CD4-positive, alpha-beta T cell (primary cell): ENCODE data around the gene ADAMTSL1. TPM values are rescaled to one million over a fixed set of nuclear protein-coding genes. Genes with fewer than 3 reads are reported as not detected.

Experiments
- ATAC-seq: fragments of 200-7000 bp; cut with Tn5 transposase; one replicate; pipeline ENCODE4 v1.10.0; 2022; ENCODE audit warnings: mild to moderate bottlenecking; ENCODE audit not compliant: poor library complexity
- CTCF ChIA-PET: fragments of 350-600 bp; sonication (Branson Sonifier 250); formaldehyde crosslinking; loops from one replicate; lab custom pipeline; 2021; ENCODE audit warnings: antibody characterized with exemption, inconsistent platforms; lab: Charles Lee
- POLR2A ChIA-PET: fragments of 350-600 bp; sonication (Branson Sonifier 250); formaldehyde crosslinking; loops from one replicate; lab custom pipeline; 2021; ENCODE audit warnings: antibody characterized with exemption, inconsistent platforms; lab: Charles Lee
- DNase-seq, 14 experiments: peaks; one replicate each; pipeline ENCODE4 v3.0.0-alpha.2; 2013 to 2020; ENCODE audit warnings: mixed read lengths in 2 of 14
- H3K27ac ChIP-seq, 2 donors: one replicate each; pipeline versions ENCODE4 v1.5.1 to v1.7.0; 2013; ENCODE audit warnings: low read length in 2 of 2, low read depth in 1 of 2, mild to moderate bottlenecking in 1 of 2
- H3K27me3 ChIP-seq, 2 experiments: 1 replicate in 1 of 2; 2 replicates in 1 of 2; pipeline versions ENCODE4 v1.6.1 to v1.7.0; 2013; ENCODE audit warnings: low read length in 2 of 2, control low read depth in 1 of 2, mild to moderate bottlenecking in 1 of 2, moderate library complexity in 1 of 2; ENCODE audit not compliant: insufficient read depth in 2 of 2, control insufficient read depth in 1 of 2
- H3K36me3 ChIP-seq: one replicate; pipeline ENCODE4 v1.6.1; 2013; ENCODE audit warnings: low read length, control low read depth; ENCODE audit not compliant: insufficient read depth
- H3K4me1 ChIP-seq: one replicate; pipeline ENCODE4 v1.6.1; 2013; ENCODE audit warnings: low read length, control low read depth; ENCODE audit not compliant: insufficient read depth
- H3K4me3 ChIP-seq: one replicate; pipeline ENCODE4 v1.5.1; 2013; ENCODE audit warnings: mild to moderate bottlenecking, low read length, moderate library complexity
- H3K9me3 ChIP-seq, 2 experiments: 1 replicate in 1 of 2; 2 replicates in 1 of 2; pipeline versions ENCODE4 v1.6.1 to v1.7.0; 2013; ENCODE audit warnings: low read length in 2 of 2, mild to moderate bottlenecking in 2 of 2, control low read depth in 1 of 2, moderate library complexity in 1 of 2; ENCODE audit not compliant: control insufficient read depth in 1 of 2, insufficient read depth in 1 of 2
- H3K27ac Mint-ChIP-seq: one replicate; pipeline ENCODE4 v1.8.0; 2020; ENCODE audit warnings: mixed read lengths
- H3K27me3 Mint-ChIP-seq: one replicate; pipeline ENCODE4 v1.8.0; 2021; ENCODE audit warnings: mixed read lengths
- H3K36me3 Mint-ChIP-seq: one replicate; pipeline ENCODE4 v1.8.0; 2021; ENCODE audit warnings: low read depth, mixed read lengths
- H3K4me1 Mint-ChIP-seq: one replicate; pipeline ENCODE4 v1.8.0; 2021; ENCODE audit warnings: low read depth, mixed read lengths
- H3K4me3 Mint-ChIP-seq: one replicate; pipeline ENCODE4 v1.8.0; 2020; ENCODE audit warnings: mild to moderate bottlenecking, mixed read lengths
- H3K9me3 Mint-ChIP-seq: one replicate; pipeline ENCODE4 v1.8.0; 2020; ENCODE audit warnings: mixed read lengths
- CTCF ChIP-seq: fragments of 200-600 bp; IDR thresholded peaks from one replicate; pipeline ENCODE4 v1.8.0; 2022; ENCODE audit warnings: antibody characterized with exemption, mild to moderate bottlenecking
- intact Hi-C, 2 experiments: fragments of 100-400 bp; cut with DNase I in 1 of 2; cut with micrococcal nuclease in 1 of 2; formaldehyde crosslinking; loops; one replicate each; pipeline versions ENCODE4 v1.15.1 to v1.9.0; 2023 to 2025; cut with DNase I, micrococcal nuclease
- total RNA-seq, 174 experiments: library from RNA in 2 of 174; stranded (reverse) in 2 of 174; gene quantifications; one replicate each; pipeline ENCODE4 v1.2.3 and lab custom pipeline; 2021 to 2026

The ADAMTSL1 gene
- total RNA-seq, 2 experiments from 2014 or later: not detected

- CTCF ChIA-PET: no interaction called here
These were observed 4.8 kb downstream of the ADAMTSL1 start for GRCh38 chr9:18478501-18479361.

GRCh38 chr9:18479405-18479804, 5.5 kb downstream of the ADAMTSL1 start:
- H3K27me3 ChIP-seq: peaks cover 0 to 5% of the 10 kb centered on the region in 2 experiments
- H3K4me1 ChIP-seq: no peaks in the 10 kb centered on the region
- ChIA-PET POLR2A (no interaction called here), CTCF (no interaction called here)
- TF ChIP-seq CTCF: no peak
- Mint-ChIP-seq H3K27me3 (peaks cover 19% of the 10 kb centered on the region), H3K4me3 (no peak overlapping the region), H3K4me1 (no peaks in the 10 kb centered on the region), H3K9me3 (no peaks in the 10 kb centered on the region), H3K36me3 (no peaks in the 10 kb centered on the region), H3K27ac (no peak overlapping the region)
- no peak overlapping the region for H3K27ac ChIP-seq
- no peak overlapping the region for H3K4me3 ChIP-seq
- DNase-seq (no peak), ATAC-seq (no peak)
- H3K36me3 ChIP-seq: no peaks in the 10 kb centered on the region
- no peaks in the 10 kb centered on the region for H3K9me3 ChIP-seq
- intact Hi-C loops: loop anchor here in 1 of 2 experiments (10.0 kb wide), 1 partner anchor 55 kb away; no protein-coding TSS in a partner anchor

More at GRCh38 chr9:18478501-18479361, 4.8 kb downstream of the ADAMTSL1 start:
- no peaks in the 10 kb centered on the region for H3K36me3 Mint-ChIP-seq
- no peaks in the 10 kb centered on the region for H3K9me3 ChIP-seq
- no peak overlapping the region for H3K4me3 Mint-ChIP-seq
- intact Hi-C loops: loop anchor here in 1 of 2 experiments (10.0 kb wide), 1 partner anchor 56 kb away; no protein-coding TSS in a partner anchor
- H3K4me3 ChIP-seq: no peak overlapping the region
- H3K9me3 Mint-ChIP-seq: no peaks in the 10 kb centered on the region
- no peak overlapping the region for H3K27ac Mint-ChIP-seq
- DNase-seq (no peak), ATAC-seq (no peak)
- H3K27me3 ChIP-seq: peaks cover 0 to 5% of the 10 kb centered on the region in 2 experiments
- TF ChIP-seq CTCF: no peak
- no peak overlapping the region for H3K27ac ChIP-seq
- POLR2A ChIA-PET: no interaction called here
- no peaks in the 10 kb centered on the region for H3K4me1 Mint-ChIP-seq
- peaks cover 26% of the 10 kb centered on the region for H3K27me3 Mint-ChIP-seq
- H3K36me3 ChIP-seq: no peaks in the 10 kb centered on the region
- H3K4me1 ChIP-seq: no peaks in the 10 kb centered on the region

- Mint-ChIP-seq H3K27me3 (peaks cover 11% of the 10 kb centered on the region), H3K9me3 (no peaks in the 10 kb centered on the region), H3K27ac (no peak overlapping the region), H3K36me3 (no peaks in the 10 kb centered on the region), H3K4me3 (no peak overlapping the region), H3K4me1 (no peaks in the 10 kb centered on the region)
- no peak overlapping the region for H3K27ac ChIP-seq
- ATAC-seq: no peak
- H3K27me3 ChIP-seq: no peaks in the 10 kb centered on the region
- TF ChIP-seq CTCF: no peak
- H3K4me3 ChIP-seq: no peak overlapping the region
- intact Hi-C loops: no loop called here
- POLR2A ChIA-PET: no interaction called here
- no peaks in the 10 kb centered on the region for H3K36me3 ChIP-seq
- H3K4me1 ChIP-seq: no peaks in the 10 kb centered on the region
- no peaks in the 10 kb centered on the region for H3K9me3 ChIP-seq
- CTCF ChIA-PET: no interaction called here
- DNase-seq: no peak
These were observed 6.7 kb downstream of the ADAMTSL1 start for GRCh38 chr9:18480662-18481093.
